Activated naive CD4-positive, alpha-beta T cell treated with anti-CD3 and anti-CD28 coated beads, Interleukin-2, amount 10 ng/mL, durations not matched to agents 7 days and 5 days (primary cell): ENCODE data around the gene RFX2.
A peak's percentile ranks its signal among the peaks of the same experiment; 100 is the strongest.

Source experiments
- CTCF ChIA-PET: fragments of 350-600 bp; sonication (Branson Sonifier 250); formaldehyde crosslinking; loops from one replicate; lab custom pipeline; 2021; ENCODE audit warnings: antibody characterized with exemption; lab: Charles Lee
- DNase-seq: peaks from one replicate; pipeline ENCODE4 v3.0.0-alpha.2; 2020
- H3K27ac Mint-ChIP-seq: one replicate; pipeline ENCODE4 v1.8.0; 2021; ENCODE audit warnings: mild to moderate bottlenecking, moderate library complexity, mixed read lengths
- H3K27me3 Mint-ChIP-seq: one replicate; pipeline ENCODE4 v1.8.0; 2021; ENCODE audit warnings: mild to moderate bottlenecking, mixed read lengths
- H3K36me3 Mint-ChIP-seq: one replicate; pipeline ENCODE4 v1.8.0; 2021; ENCODE audit warnings: mixed read lengths
- H3K4me1 Mint-ChIP-seq: one replicate; pipeline ENCODE4 v1.8.0; 2021; ENCODE audit warnings: mixed read lengths
- H3K4me3 Mint-ChIP-seq: one replicate; pipeline ENCODE4 v1.8.0; 2021; ENCODE audit warnings: mild to moderate bottlenecking, moderate library complexity, mixed read lengths
- H3K9me3 Mint-ChIP-seq: one replicate; pipeline ENCODE4 v1.8.0; 2021; ENCODE audit warnings: mixed read lengths

Gene RFX2

DNA sequence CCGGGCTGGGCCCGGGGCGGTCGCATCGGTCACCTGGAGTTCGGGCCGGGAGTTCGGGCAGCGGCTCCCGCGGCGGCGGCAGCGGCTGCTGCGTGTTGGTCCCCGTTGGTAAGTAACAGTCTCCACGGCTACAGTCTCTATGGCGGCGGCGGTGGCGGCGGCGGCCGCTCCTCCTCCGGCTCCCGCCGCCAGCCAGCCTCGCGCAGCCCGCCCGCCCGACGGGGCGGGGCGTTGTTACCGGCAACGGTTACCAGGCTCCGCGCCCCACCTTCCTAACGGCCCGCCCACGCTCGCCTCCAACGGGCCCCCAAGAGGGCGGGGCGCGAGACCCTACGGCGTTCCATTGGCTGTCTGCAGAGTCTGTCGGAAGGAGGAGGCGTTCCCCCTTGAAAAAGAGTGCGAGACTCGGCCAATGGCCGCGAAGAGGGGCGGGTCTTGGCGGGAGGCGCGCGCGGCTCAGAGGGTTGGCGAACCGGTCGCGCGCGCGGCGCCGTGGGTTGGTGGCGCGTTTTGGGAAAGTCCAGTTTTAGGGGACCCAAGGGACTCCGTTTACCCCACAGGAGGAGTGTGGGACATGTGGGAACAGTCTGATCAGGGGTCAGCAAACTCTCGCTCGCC, at the start of gene RFX2:
RFX2 (minus strand) TSS at position 141 of the 618 bp plus-strand sequence. CDS start 63,004 bp downstream, outside the sequence.
- peak; percentile 99 for DNase-seq
- Mint-ChIP-seq H3K27ac (peak within 1 kb of the TSS; percentile 72), H3K36me3 (peaks cover 2% of the 10 kb centered on the region), H3K9me3 (peaks cover 2% of the 10 kb centered on the region), H3K4me1 (peaks cover 29% of the 10 kb centered on the region), H3K4me3 (peak within 1 kb of the TSS; percentile 83), H3K27me3 (peaks cover 40% of the 10 kb centered on the region)
- CTCF ChIA-PET: no interaction called here

DNA sequence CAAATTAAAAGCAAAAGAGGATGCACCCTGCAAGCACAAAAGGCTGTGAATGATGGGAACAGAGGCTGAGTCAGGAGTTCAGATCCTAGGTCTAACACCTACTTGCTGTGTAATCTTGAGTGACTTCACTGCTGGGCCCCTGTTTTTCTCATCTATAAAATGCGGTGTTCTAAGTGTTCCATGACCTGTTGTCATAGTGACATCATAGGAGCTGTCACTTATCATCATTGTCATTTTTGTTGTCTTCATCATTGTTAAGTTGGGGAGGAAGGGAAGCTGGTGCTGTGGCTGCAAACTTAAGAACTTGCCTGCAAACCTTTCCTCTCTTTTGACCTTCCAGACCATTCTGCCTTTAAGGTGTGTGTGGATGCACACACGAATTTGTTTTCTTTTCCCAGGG, 45.7 kb upstream of the RFX2 start:
- Mint-ChIP-seq H3K9me3 (peaks cover 18% of the 10 kb centered on the region), H3K4me1 (peaks cover 6% of the 10 kb centered on the region), H3K36me3 (peaks cover under 1% of the 10 kb centered on the region), H3K27ac (no peak overlapping the region), H3K4me3 (no peak overlapping the region), H3K27me3 (peaks cover 15% of the 10 kb centered on the region)
- DNase-seq: no peak
- CTCF ChIA-PET: interaction anchor here (0.6 kb wide), 1 partner anchor 1621 kb away, joined by 3 read pairs; no protein-coding TSS in a partner anchor

GRCh38 chr19:6150289-6150688, 40.0 kb upstream of the RFX2 start:
- DNase-seq: no peak
- Mint-ChIP-seq H3K27ac (no peak overlapping the region), H3K4me3 (no peak overlapping the region), H3K27me3 (peaks cover 7% of the 10 kb centered on the region), H3K4me1 (no peaks in the 10 kb centered on the region), H3K36me3 (no peaks in the 10 kb centered on the region), H3K9me3 (peaks cover 5% of the 10 kb centered on the region)
- CTCF ChIA-PET: no interaction called here

GRCh38 chr19:6141217-6141616, 30.9 kb upstream of the RFX2 start:
- no peaks in the 10 kb centered on the region for H3K9me3 Mint-ChIP-seq
- no peak for DNase-seq
- H3K4me1 Mint-ChIP-seq: no peaks in the 10 kb centered on the region
- peaks cover 4% of the 10 kb centered on the region for H3K27me3 Mint-ChIP-seq
- no peak overlapping the region for H3K27ac Mint-ChIP-seq
- CTCF ChIA-PET: interaction anchor here (0.6 to 1.9 kb wide), 2 partner anchors 16 to 109 kb away, joined by 3 to 6 read pairs; no protein-coding TSS in a partner anchor
- H3K4me3 Mint-ChIP-seq: no peak overlapping the region
- no peaks in the 10 kb centered on the region for H3K36me3 Mint-ChIP-seq

DNA sequence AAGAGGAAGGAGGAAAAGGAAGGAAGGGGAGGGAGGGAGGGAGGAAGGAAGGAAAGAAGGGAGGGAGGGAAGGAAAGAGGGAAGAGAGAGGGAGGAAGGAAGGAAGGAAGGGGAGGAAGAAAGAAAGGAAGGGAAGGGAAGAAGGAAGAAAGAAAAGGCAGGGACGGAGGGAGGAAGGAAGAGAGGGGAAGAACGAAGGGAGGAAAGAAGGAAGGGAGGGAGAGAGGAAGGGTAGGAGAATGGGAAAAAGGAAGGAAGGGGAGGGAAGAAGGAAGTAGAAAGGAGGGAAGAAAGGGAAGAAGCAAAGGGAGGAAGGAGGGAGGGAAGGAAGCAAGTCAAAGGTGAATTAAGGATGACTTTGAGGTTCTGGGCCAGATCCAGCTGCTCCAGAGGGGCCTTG, 28.2 kb upstream of the RFX2 start:
- no peak for DNase-seq
- no peaks in the 10 kb centered on the region for H3K4me1 Mint-ChIP-seq
- CTCF ChIA-PET: no interaction called here
- no peaks in the 10 kb centered on the region for H3K9me3 Mint-ChIP-seq
- H3K36me3 Mint-ChIP-seq: no peaks in the 10 kb centered on the region
- no peaks in the 10 kb centered on the region for H3K27me3 Mint-ChIP-seq
- no peak overlapping the region for H3K27ac Mint-ChIP-seq
- no peak overlapping the region for H3K4me3 Mint-ChIP-seq

DNA sequence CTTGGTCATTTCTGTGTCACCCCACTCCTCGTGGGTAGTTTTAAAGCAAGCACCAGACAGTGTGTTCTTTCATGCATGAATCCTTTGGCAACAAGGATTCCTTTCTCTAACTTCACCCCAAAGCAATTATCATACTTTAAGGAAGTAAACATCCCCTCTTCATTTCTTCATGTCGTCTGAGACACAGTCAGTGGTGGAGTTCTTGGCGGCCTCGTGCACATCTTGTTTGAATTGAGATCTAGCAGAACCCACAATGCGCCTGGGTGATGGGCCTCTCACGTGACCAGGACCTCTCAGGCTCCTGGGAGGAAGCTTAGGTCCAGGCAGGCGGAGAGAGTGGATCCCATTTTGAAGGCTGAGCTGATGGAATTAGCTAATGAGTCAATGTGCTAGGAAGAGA, 27.8 kb upstream of the RFX2 start:
- Mint-ChIP-seq H3K36me3 (no peaks in the 10 kb centered on the region), H3K27me3 (no peaks in the 10 kb centered on the region), H3K4me1 (no peaks in the 10 kb centered on the region), H3K9me3 (no peaks in the 10 kb centered on the region), H3K4me3 (no peak overlapping the region), H3K27ac (no peak overlapping the region)
- DNase-seq: no peak
- CTCF ChIA-PET: interaction anchor here (0.9 kb wide), 1 partner anchor 90 kb away, joined by 3 read pairs; no protein-coding TSS in a partner anchor

- no peaks in the 10 kb centered on the region for H3K27me3 Mint-ChIP-seq
- H3K4me3 Mint-ChIP-seq: no peak overlapping the region
- H3K4me1 Mint-ChIP-seq: no peaks in the 10 kb centered on the region
- no peaks in the 10 kb centered on the region for H3K36me3 Mint-ChIP-seq
- no peak overlapping the region for H3K27ac Mint-ChIP-seq
- no peak for DNase-seq
- H3K9me3 Mint-ChIP-seq: no peaks in the 10 kb centered on the region
- CTCF ChIA-PET: no interaction called here
These were observed 22.9 kb upstream of the RFX2 start for GRCh38 chr19:6133231-6133630.

DNA sequence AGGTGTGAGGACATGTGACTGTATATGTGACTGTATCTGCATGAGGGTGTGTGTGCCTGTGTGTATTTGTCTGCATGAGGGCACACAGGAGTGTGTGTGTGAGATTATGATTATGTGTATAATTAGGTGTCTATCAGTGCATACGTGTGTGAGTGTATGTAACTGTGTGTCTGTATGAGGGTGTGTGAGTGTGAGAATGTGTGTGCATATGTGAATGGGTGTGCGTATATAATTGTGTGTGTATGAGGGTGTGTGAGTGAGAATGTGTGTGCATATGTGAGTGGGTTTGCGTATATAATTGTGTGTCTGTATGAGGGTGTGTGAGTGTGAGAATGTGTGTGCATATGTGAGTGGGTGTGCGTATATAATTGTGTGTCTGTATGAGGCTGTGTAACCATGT, 22.2 kb upstream of the RFX2 start:
- H3K27ac Mint-ChIP-seq: no peak overlapping the region
- no peaks in the 10 kb centered on the region for H3K27me3 Mint-ChIP-seq
- no peak overlapping the region for H3K4me3 Mint-ChIP-seq
- no peaks in the 10 kb centered on the region for H3K4me1 Mint-ChIP-seq
- peaks cover 2% of the 10 kb centered on the region for H3K9me3 Mint-ChIP-seq
- H3K36me3 Mint-ChIP-seq: no peaks in the 10 kb centered on the region
- CTCF ChIA-PET: no interaction called here
- DNase-seq: no peak

DNA sequence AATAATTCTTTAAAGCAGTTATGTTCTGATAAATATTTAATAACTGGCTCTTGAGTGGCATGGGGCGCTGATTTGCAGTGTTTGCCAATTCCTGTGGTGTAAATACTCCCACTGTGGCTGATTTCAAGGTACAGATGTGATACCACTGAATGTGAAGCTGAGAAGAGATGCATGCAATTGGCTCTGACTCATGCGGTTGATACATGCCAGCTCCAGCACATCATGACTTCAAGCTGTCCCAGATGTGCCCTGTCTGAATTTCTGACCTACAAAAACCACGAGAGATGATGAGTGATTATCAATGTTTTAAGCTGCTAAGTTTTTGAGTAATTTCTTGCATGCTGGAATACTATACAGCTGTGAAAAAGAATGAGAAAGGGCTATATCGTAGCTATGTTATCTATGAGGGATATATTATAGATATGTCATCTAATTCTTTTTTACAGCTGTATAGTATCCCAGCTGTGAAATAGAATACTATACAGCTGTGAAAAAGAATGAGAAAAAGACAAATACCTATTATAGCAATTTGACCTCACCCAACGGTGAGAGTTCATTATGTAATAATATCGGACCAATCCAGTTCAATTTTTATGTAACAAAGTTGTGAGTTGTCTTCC, 17.5 kb upstream of the RFX2 start:
- no peak for DNase-seq
- CTCF ChIA-PET: interaction anchor here (0.6 to 6.3 kb wide), 10 partner anchors 51 to 172 kb away, joined by 3 to 73 read pairs (median 4); no protein-coding TSS in a partner anchor
- H3K9me3 Mint-ChIP-seq: peaks cover 2% of the 10 kb centered on the region
- H3K36me3 Mint-ChIP-seq: no peaks in the 10 kb centered on the region
- H3K4me1 Mint-ChIP-seq: no peaks in the 10 kb centered on the region
- H3K27me3 Mint-ChIP-seq: no peaks in the 10 kb centered on the region
- no peak overlapping the region for H3K27ac Mint-ChIP-seq
- no peak overlapping the region for H3K4me3 Mint-ChIP-seq

DNA sequence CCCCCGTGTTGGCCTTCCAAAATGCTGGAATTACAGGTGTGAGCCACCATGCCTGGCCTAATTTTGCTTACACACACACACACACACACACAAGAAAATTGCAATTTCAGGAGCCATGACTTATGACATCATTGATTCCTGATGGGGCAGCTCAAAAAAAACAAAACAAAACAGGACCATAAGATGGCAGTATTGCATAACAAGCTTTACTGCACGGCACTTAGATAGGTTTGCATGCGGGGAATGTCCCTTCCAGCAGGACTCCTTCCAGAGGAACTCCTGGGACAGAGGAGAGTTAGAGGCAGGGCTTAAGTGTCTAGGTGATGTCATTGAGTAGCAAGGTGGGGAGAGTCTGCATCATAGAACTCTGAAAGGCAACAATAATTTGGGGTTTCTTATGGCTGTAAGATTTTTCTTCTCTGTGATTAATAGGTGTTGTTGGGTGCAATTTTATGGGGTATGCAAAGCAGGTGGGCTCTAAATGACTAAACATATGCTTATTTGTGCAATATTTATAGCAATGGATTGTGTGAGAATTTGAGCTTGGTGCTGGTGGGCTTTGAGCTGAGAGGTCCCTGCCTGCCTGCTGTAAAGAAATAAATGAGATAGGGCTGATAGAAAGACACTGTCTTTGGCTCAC, 16.2 kb upstream of the RFX2 start:
- Mint-ChIP-seq H3K36me3 (no peaks in the 10 kb centered on the region), H3K4me3 (no peak overlapping the region), H3K27ac (no peak overlapping the region), H3K27me3 (no peaks in the 10 kb centered on the region), H3K4me1 (no peaks in the 10 kb centered on the region), H3K9me3 (peaks cover 2% of the 10 kb centered on the region)
- DNase-seq: peak; percentile 24
- CTCF ChIA-PET: interaction anchor here (0.8 to 6.3 kb wide), 27 partner anchors 11 to 354 kb away, joined by 3 to 73 read pairs (median 4); partner anchors contain the start of gene NRTN

GRCh38 chr19:6125571-6125989, 15.3 kb upstream of the RFX2 start:
- Mint-ChIP-seq H3K4me3 (no peak overlapping the region), H3K4me1 (no peaks in the 10 kb centered on the region), H3K27ac (no peak overlapping the region), H3K36me3 (no peaks in the 10 kb centered on the region), H3K27me3 (no peaks in the 10 kb centered on the region), H3K9me3 (peaks cover 2% of the 10 kb centered on the region)
- CTCF ChIA-PET: interaction anchor here (0.7 to 6.3 kb wide), 27 partner anchors 10 to 355 kb away, joined by 3 to 73 read pairs (median 4); partner anchors contain the start of gene NRTN
- DNase-seq: peak; percentile 75

DNA sequence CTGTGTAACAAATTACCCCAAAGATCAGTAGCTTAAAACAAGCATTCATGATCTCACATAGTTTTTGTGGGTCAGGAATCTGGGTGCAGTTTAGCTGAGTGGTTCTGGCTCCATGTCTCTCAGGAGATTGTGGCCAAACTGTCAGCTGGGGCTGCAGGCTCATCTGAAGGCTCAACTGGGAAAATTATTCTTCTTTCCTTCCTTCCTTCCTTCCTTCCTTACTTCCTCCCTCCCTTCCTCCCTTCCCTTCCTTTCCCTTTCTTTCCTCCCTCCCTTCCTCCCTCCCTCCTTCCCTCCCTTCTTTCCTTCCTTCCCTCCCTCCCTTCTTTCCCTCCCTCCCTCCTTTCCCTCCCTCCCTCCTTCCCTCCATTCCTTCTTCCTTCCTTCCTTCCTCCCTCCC, 8.7 kb upstream of the RFX2 start:
- peaks cover 10% of the 10 kb centered on the region for H3K9me3 Mint-ChIP-seq
- no peaks in the 10 kb centered on the region for H3K4me1 Mint-ChIP-seq
- H3K36me3 Mint-ChIP-seq: no peaks in the 10 kb centered on the region
- H3K27me3 Mint-ChIP-seq: peaks cover 36% of the 10 kb centered on the region
- no peak overlapping the region for H3K4me3 Mint-ChIP-seq
- DNase-seq: no peak
- no peak overlapping the region for H3K27ac Mint-ChIP-seq
- CTCF ChIA-PET: no interaction called here

DNA sequence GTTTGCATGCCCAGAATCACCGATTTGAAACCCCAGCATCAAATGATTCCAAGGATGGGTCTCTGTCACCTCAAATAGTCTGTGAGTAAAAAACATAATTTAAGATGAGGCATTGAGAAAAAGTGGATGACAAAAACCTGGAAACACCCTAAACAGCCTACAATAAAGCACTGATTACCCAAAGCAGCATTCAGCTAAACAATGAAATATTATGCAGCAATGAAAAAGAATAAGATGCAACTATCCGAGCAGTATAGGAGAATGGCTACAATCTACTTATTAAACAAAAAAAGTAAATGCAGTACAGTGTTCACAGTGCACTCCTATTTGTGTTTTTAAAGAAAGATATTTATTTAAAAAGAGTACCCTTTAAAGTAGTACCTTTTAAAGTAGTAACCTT, 7.7 kb upstream of the RFX2 start:
- Mint-ChIP-seq H3K9me3 (peaks cover 10% of the 10 kb centered on the region), H3K27me3 (peaks cover 42% of the 10 kb centered on the region), H3K4me1 (no peaks in the 10 kb centered on the region), H3K4me3 (no peak overlapping the region), H3K27ac (no peak overlapping the region), H3K36me3 (no peaks in the 10 kb centered on the region)
- no peak for DNase-seq
- CTCF ChIA-PET: interaction anchor here (4.4 kb wide), 1 partner anchor 8 kb away, joined by 26 read pairs; no protein-coding TSS in a partner anchor

GRCh38 chr19:6117534-6117933, 7.2 kb upstream of the RFX2 start:
- no peak for DNase-seq
- Mint-ChIP-seq H3K4me1 (no peaks in the 10 kb centered on the region), H3K9me3 (peaks cover 10% of the 10 kb centered on the region), H3K27me3 (peaks cover 42% of the 10 kb centered on the region), H3K4me3 (no peak overlapping the region), H3K27ac (no peak overlapping the region), H3K36me3 (no peaks in the 10 kb centered on the region)
- CTCF ChIA-PET: interaction anchor here (4.4 kb wide), 1 partner anchor 8 kb away, joined by 26 read pairs; no protein-coding TSS in a partner anchor
